ENCODE data around the gene MKRN1.
A peak's percentile ranks its signal among the peaks of the same experiment; 100 is the strongest.
"Not testable (repeated sequence)": the region's sequence is repeated elsewhere in the genome, so short reads cannot be mapped to it uniquely, and the experiment has no call there.

The MKRN1 gene

GRCh38 chr7:140479062-140479738, at the start of gene MKRN1:
MKRN1 (minus strand) TSS chr7:140479505; CDS start chr7:140479344, 161 bp downstream.
- DNase-seq (ENCODE audit: low read depth in 2 of 2) = peak; percentile 88 to 89

GRCh38 chr7:140526787-140527664, 47.7 kb upstream of the MKRN1 start:
- DNase-seq (ENCODE audit: low read depth in 2 of 2) = no peak

GRCh38 chr7:140526214-140526613, 46.9 kb upstream of the MKRN1 start:
- DNase-seq (ENCODE audit: low read depth in 2 of 2) = no peak

GRCh38 chr7:140525743-140526142, 46.4 kb upstream of the MKRN1 start:
- no peak for DNase-seq (ENCODE audit: low read depth in 2 of 2)

- no peak for DNase-seq (ENCODE audit: low read depth in 2 of 2)
These were observed 42.1 kb upstream of the MKRN1 start for GRCh38 chr7:140521421-140521820.

GRCh38 chr7:140519007-140519399, 39.7 kb upstream of the MKRN1 start:
- no peak for DNase-seq (ENCODE audit: low read depth in 2 of 2)

- DNase-seq (ENCODE audit: low read depth in 2 of 2) = no peak
These were observed 39.2 kb upstream of the MKRN1 start for GRCh38 chr7:140518370-140519006.

- DNase-seq (ENCODE audit: low read depth in 2 of 2) = peak; percentile 17 to 24
These were observed 38.5 kb upstream of the MKRN1 start for GRCh38 chr7:140517546-140518369.

- DNase-seq (ENCODE audit: low read depth in 2 of 2) = no peak
These were observed 33.2 kb upstream of the MKRN1 start for GRCh38 chr7:140512317-140513000.

GRCh38 chr7:140509789-140510188, 30.5 kb upstream of the MKRN1 start:
- DNase-seq (ENCODE audit: low read depth in 2 of 2) = no peak

- not testable (repeated sequence) for DNase-seq (ENCODE audit: low read depth in 2 of 2)
These were observed 28.3 kb upstream of the MKRN1 start for GRCh38 chr7:140507556-140507955.

- no peak for DNase-seq (ENCODE audit: low read depth in 2 of 2)
These were observed 27.6 kb upstream of the MKRN1 start for GRCh38 chr7:140506788-140507464.

GRCh38 chr7:140501966-140502365, 22.7 kb upstream of the MKRN1 start:
- no peak for DNase-seq (ENCODE audit: low read depth in 2 of 2)

GRCh38 chr7:140497807-140498206, 18.5 kb upstream of the MKRN1 start:
- DNase-seq (ENCODE audit: low read depth in 2 of 2) = not testable (repeated sequence)

GRCh38 chr7:140497241-140497769, 18.0 kb upstream of the MKRN1 start:
- DNase-seq (ENCODE audit: low read depth in 2 of 2) = no peak

- DNase-seq (ENCODE audit: low read depth in 2 of 2) = no peak
These were observed 16.3 kb upstream of the MKRN1 start for GRCh38 chr7:140495514-140496097.

- DNase-seq (ENCODE audit: low read depth in 2 of 2) = no peak
These were observed 15.6 kb upstream of the MKRN1 start for GRCh38 chr7:140494867-140495266.

GRCh38 chr7:140489026-140489359, 9.7 kb upstream of the MKRN1 start:
- no peak for DNase-seq (ENCODE audit: low read depth in 2 of 2)

- no peak for DNase-seq (ENCODE audit: low read depth in 2 of 2)
These were observed 6.4 kb upstream of the MKRN1 start for GRCh38 chr7:140485500-140486265.
